ENCODE results near the gene SORBS1.

GRCh38 chr10:95263864-95264226 lies 297.3 kb downstream of the SORBS1 start:
- TF ChIP-seq CTCF (IDR thresholded peaks at IDR 0.05; ENCODE audit: poor library complexity, severe bottlenecking) = no peak
- TF ChIP-seq MXI1 (conservative IDR thresholded peaks at IDR 0.05; ENCODE audit: poor library complexity, severe bottlenecking) = no peak
- TF ChIP-seq EZH2 (IDR thresholded peaks at IDR 0.05; ENCODE audit: borderline replicate concordance, insufficient read depth, low read length, poor library complexity, severe bottlenecking) = no peak
- no peak for TF ChIP-seq REST (IDR thresholded peaks at IDR 0.05; ENCODE audit: borderline replicate concordance)

Data from neural cell (in vitro differentiated cells).